ENCODE data around the gene CADPS. TPM values are rescaled to one million over a fixed set of nuclear protein-coding genes. Genes with fewer than 3 reads are reported as not detected.

CADPS gene
- polyA plus RNA-seq, 1 of the 3 experiments (the other 2 are of a cell fraction): 5.8 TPM

- TF ChIP-seq PBX3 (IDR thresholded peaks at IDR 0.05) (no peak), ELF1 (IDR thresholded peaks at IDR 0.05) (no peak), FOXM1 (IDR thresholded peaks at IDR 0.05; ENCODE audit: low read depth) (no peak), FOXJ3 (CRISPR knock-in tag; IDR thresholded peaks at IDR 0.05) (no peak), TEAD4 (IDR thresholded peaks at IDR 0.05; ENCODE audit: borderline replicate concordance, insufficient read depth) (no peak), REST (IDR thresholded peaks at IDR 0.05; ENCODE audit: low read depth, low read length) (no peak)
These were observed 179.2 kb downstream of the CADPS start (continued) for GRCh38 chr3:62696011-62696410.

- Histone ChIP-seq H3K9me3 (no peaks in the 10 kb centered on the region), H3K9me2 (no peaks in the 10 kb centered on the region), H3K27ac (ENCODE audit: low read depth in 2 of 2, low read length in 1 of 2) (no peak overlapping the region), H3K27me3 (ENCODE audit: insufficient read depth) (no peaks in the 10 kb centered on the region), H3F3A (replicated peaks; ENCODE audit: insufficient read depth) (no peaks in the 10 kb centered on the region), H3K4me3 (ENCODE audit: low read depth in 2 of 2, low read length in 1 of 2) (no peak overlapping the region), H3K4me1 (ENCODE audit: control insufficient read depth in 1 of 2, insufficient read depth in 2 of 2, low read depth in 1 of 2, low read length in 1 of 2) (no peaks in the 10 kb centered on the region), H4K20me1 (ENCODE audit: insufficient read depth) (no peaks in the 10 kb centered on the region), H3K9ac (no peak overlapping the region), H3K36me3 (replicated peaks in 1 of 2; ENCODE audit: control insufficient read depth in 1 of 2, insufficient read depth in 2 of 2, low read length in 1 of 2) (no peaks in the 10 kb centered on the region), H2AFZ (ENCODE audit: low read depth) (no peak overlapping the region), H3K79me2 (ENCODE audit: insufficient read depth) (no peaks in the 10 kb centered on the region), H3K4me2 (no peak overlapping the region)
- ChIA-PET POLR2A (no interaction called here), CTCF (no interaction called here)
- WGBS (ENCODE audit: low lambda C conversion rate): 66% methylated on average over 2 of the region's 2 CpGs
- TF ChIP-seq MXI1 (IDR thresholded peaks at IDR 0.05; ENCODE audit: low read depth, low read length) (no peak), JUND (IDR thresholded peaks at IDR 0.05) (no peak), ELF1 (IDR thresholded peaks at IDR 0.05) (no peak), EP300 (IDR thresholded peaks at IDR 0.05; ENCODE audit: borderline replicate concordance in 1 of 2, low read depth in 1 of 2, low read length in 1 of 2) (no peak), TAF1 (IDR thresholded peaks at IDR 0.05; ENCODE audit: borderline replicate concordance, low read depth, low read length) (no peak), FOSL2 (IDR thresholded peaks at IDR 0.05; ENCODE audit: borderline replicate concordance, low read depth) (no peak), IRF3 (IDR thresholded peaks at IDR 0.05; ENCODE audit: low read depth, low read length) (no peak), RCOR1 (IDR thresholded peaks at IDR 0.05; ENCODE audit: low read length) (no peak), NFIC (IDR thresholded peaks at IDR 0.05; ENCODE audit: borderline replicate concordance) (no peak), ZBTB33 (IDR thresholded peaks at IDR 0.05; ENCODE audit: borderline replicate concordance, low read depth) (no peak)
- TF ChIP-seq, protein P1, sequence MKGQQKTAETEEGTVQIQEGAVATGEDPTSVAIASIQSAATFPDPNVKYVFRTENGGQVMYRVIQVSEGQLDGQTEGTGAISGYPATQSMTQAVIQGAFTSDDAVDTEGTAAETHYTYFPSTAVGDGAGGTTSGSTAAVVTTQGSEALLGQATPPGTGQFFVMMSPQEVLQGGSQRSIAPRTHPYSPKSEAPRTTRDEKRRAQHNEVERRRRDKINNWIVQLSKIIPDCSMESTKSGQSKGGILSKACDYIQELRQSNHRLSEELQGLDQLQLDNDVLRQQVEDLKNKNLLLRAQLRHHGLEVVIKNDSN (IDR thresholded peaks at IDR 0.05; ENCODE audit: borderline replicate concordance, low read depth): no peak
- TF ChIP-seq, protein P2, sequence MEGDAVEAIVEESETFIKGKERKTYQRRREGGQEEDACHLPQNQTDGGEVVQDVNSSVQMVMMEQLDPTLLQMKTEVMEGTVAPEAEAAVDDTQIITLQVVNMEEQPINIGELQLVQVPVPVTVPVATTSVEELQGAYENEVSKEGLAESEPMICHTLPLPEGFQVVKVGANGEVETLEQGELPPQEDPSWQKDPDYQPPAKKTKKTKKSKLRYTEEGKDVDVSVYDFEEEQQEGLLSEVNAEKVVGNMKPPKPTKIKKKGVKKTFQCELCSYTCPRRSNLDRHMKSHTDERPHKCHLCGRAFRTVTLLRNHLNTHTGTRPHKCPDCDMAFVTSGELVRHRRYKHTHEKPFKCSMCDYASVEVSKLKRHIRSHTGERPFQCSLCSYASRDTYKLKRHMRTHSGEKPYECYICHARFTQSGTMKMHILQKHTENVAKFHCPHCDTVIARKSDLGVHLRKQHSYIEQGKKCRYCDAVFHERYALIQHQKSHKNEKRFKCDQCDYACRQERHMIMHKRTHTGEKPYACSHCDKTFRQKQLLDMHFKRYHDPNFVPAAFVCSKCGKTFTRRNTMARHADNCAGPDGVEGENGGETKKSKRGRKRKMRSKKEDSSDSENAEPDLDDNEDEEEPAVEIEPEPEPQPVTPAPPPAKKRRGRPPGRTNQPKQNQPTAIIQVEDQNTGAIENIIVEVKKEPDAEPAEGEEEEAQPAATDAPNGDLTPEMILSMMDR (IDR thresholded peaks at IDR 0.05): no peak
- DNase-seq: no peak
These were observed 186.4 kb downstream of the CADPS start for GRCh38 chr3:62688812-62689211.

All from SK-N-SH (cell line).